Ovary (tissue), 3 donors: ENCODE results near the gene SEC11A.

Source experiments
- EP300 ChIP-seq: sonication (generic); formaldehyde crosslinking; IDR thresholded peaks from one replicate; pipeline ENCODE4 v1.6.1; 2017; ENCODE audit warnings: antibody characterized with exemption
- POLR2A ChIP-seq: fragments of 450-650 bp; IDR thresholded peaks from one replicate; pipeline ENCODE4 v1.6.1; 2017; ENCODE audit warnings: antibody characterized with exemption, mild to moderate bottlenecking, moderate library complexity
- TF ChIP-seq, protein P1 (sequence below), 3 donors: fragments of 450-650 bp in 2 of 3; fragments of 200-600 bp in 1 of 3; IDR thresholded peaks; one replicate each; pipeline versions ENCODE4 v1.5.1 to v1.8.0; 2016 to 2022; ENCODE audit warnings: antibody characterized with exemption in 3 of 3, mild to moderate bottlenecking in 1 of 3
- donor health status: DM: no; HTN: no; CAD: no.

GRCh38 chr15:84681831-84682230 is 34.1 kb downstream of the SEC11A start:
- TF ChIP-seq EP300 (no peak), POLR2A (no peak)
- TF ChIP-seq, protein P1, sequence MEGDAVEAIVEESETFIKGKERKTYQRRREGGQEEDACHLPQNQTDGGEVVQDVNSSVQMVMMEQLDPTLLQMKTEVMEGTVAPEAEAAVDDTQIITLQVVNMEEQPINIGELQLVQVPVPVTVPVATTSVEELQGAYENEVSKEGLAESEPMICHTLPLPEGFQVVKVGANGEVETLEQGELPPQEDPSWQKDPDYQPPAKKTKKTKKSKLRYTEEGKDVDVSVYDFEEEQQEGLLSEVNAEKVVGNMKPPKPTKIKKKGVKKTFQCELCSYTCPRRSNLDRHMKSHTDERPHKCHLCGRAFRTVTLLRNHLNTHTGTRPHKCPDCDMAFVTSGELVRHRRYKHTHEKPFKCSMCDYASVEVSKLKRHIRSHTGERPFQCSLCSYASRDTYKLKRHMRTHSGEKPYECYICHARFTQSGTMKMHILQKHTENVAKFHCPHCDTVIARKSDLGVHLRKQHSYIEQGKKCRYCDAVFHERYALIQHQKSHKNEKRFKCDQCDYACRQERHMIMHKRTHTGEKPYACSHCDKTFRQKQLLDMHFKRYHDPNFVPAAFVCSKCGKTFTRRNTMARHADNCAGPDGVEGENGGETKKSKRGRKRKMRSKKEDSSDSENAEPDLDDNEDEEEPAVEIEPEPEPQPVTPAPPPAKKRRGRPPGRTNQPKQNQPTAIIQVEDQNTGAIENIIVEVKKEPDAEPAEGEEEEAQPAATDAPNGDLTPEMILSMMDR (IDR thresholded peaks at IDR 0.05) = no peak
